IMR-90 (cell line): ENCODE measurements around the gene PTPRC. TPM values are rescaled to one million over a fixed set of nuclear protein-coding genes. Genes with fewer than 3 reads are reported as not detected.

ENCODE experiments used
- ATAC-seq: fragments of 200-7000 bp; cut with Tn5 transposase; 2 replicates; pipeline ENCODE4 v1.9.1; 2020; ENCODE audit warnings: low read depth, mild to moderate bottlenecking, moderate library complexity
- BruUV-seq: library from RNA; stranded (reverse); fragments of 400-500 nt; replicated peaks from 2 replicates; lab custom pipeline; 2021; lab: Mats Ljungman, UMichigan
- CTCF ChIA-PET: fragments of 300-600 bp; formaldehyde crosslinking; extraction: SDS; loops from one replicate; lab custom pipeline; 2021; ENCODE audit warnings: antibody characterized with exemption; lab: Yijun Ruan, JAX
- POLR2A ChIA-PET: fragments of 300-600 bp; sonication (Branson Sonifier 250); formaldehyde crosslinking; loops from one replicate; lab custom pipeline; 2022; ENCODE audit warnings: antibody characterized with exemption; ENCODE audit not compliant: unreplicated experiment; lab: Charles Lee
- DNase-seq: peaks from one replicate; pipeline ENCODE4 v3.0.0; 2013
- H2AFZ ChIP-seq: replicated peaks from 2 replicates; pipeline ENCODE3; 2013; ENCODE audit warnings: low read length, mild to moderate bottlenecking; ENCODE audit not compliant: poor library complexity
- H2AK5ac ChIP-seq: 2 replicates; pipeline ENCODE4 v1.6.1; 2013; ENCODE audit warnings: low read depth, low read length, inconsistent platforms
- H2AK9ac ChIP-seq: replicated peaks from 2 replicates; pipeline ENCODE3; 2013; ENCODE audit warnings: mild to moderate bottlenecking, low read depth, low read length, moderate library complexity; ENCODE audit not compliant: poor library complexity
- H2BK120ac ChIP-seq: 2 replicates; pipeline ENCODE4 v1.6.1; 2013; ENCODE audit warnings: low read depth, low read length, inconsistent platforms
- H2BK15ac ChIP-seq: 3 replicates; pipeline ENCODE4 v1.6.1; 2013; ENCODE audit warnings: low read depth, low read length, inconsistent platforms
- H2BK20ac ChIP-seq: 2 replicates; pipeline ENCODE4 v1.6.1; 2013; ENCODE audit warnings: low read depth, mild to moderate bottlenecking, inconsistent platforms, low read length, moderate library complexity
- H2BK5ac ChIP-seq: 2 replicates; pipeline ENCODE4 v1.6.1; 2013; ENCODE audit warnings: mild to moderate bottlenecking, low read depth, low read length, inconsistent platforms; ENCODE audit not compliant: poor library complexity, severe bottlenecking
- H3K14ac ChIP-seq: replicated peaks from 2 replicates; pipeline ENCODE4 v1.6.1; 2013; ENCODE audit warnings: low read depth, low read length, inconsistent platforms
- H3K18ac ChIP-seq: 2 replicates; pipeline ENCODE4 v1.6.1; 2013; ENCODE audit warnings: low read depth, low read length, control low read depth
- H3K23ac ChIP-seq: 2 replicates; pipeline ENCODE4 v1.6.1; 2013; ENCODE audit warnings: low read depth, low read length, inconsistent platforms
- H3K27ac ChIP-seq: 2 replicates; pipeline ENCODE4 v1.5.1; 2013; ENCODE audit warnings: mild to moderate bottlenecking, control low read depth, low read length; ENCODE audit not compliant: insufficient read depth
- H3K27me3 ChIP-seq: 2 replicates; pipeline ENCODE4 v1.6.1; 2013; ENCODE audit warnings: low read length; ENCODE audit not compliant: control insufficient read depth, insufficient read depth
- H3K36me3 ChIP-seq: 2 replicates; pipeline ENCODE4 v1.6.1; 2013; ENCODE audit warnings: low read length, mixed read lengths; ENCODE audit not compliant: control insufficient read depth, insufficient read depth
- H3K4ac ChIP-seq: 2 replicates; pipeline ENCODE4 v1.6.1; 2013; ENCODE audit warnings: low read depth, low read length, inconsistent platforms
- H3K4me1 ChIP-seq: 2 replicates; pipeline ENCODE4 v1.6.1; 2013; ENCODE audit warnings: low read length, mixed read lengths; ENCODE audit not compliant: control insufficient read depth, insufficient read depth
- H3K4me2 ChIP-seq: 2 replicates; pipeline ENCODE4 v1.6.1; 2013; ENCODE audit warnings: low read depth, mild to moderate bottlenecking, control low read depth, low read length, moderate library complexity
- H3K4me3 ChIP-seq: 2 replicates; pipeline ENCODE4 v1.5.1; 2013; ENCODE audit warnings: low read depth, mild to moderate bottlenecking, control low read depth, low read length, moderate library complexity; ENCODE audit not compliant: insufficient read depth
- H3K56ac ChIP-seq: 2 replicates; pipeline ENCODE4 v1.6.1; 2013; ENCODE audit warnings: low read length, inconsistent platforms; ENCODE audit not compliant: insufficient read depth; ENCODE audit errors: extremely low read depth
- H3K79me1 ChIP-seq, 2 experiments: 2 replicates each; pipeline ENCODE4 v1.6.1; 2013; ENCODE audit warnings: low read length in 2 of 2, inconsistent platforms in 1 of 2, low read depth in 1 of 2
- H3K9ac ChIP-seq: 2 replicates; pipeline ENCODE4 v1.6.1; 2013; ENCODE audit warnings: low read depth, low read length, control low read depth
- H3K9me1 ChIP-seq: 2 replicates; pipeline ENCODE4 v1.6.1; 2013; ENCODE audit warnings: low read length, inconsistent platforms; ENCODE audit not compliant: insufficient read depth
- H3K9me3 ChIP-seq: 2 replicates; pipeline ENCODE4 v1.6.1; 2013; ENCODE audit warnings: low read length; ENCODE audit not compliant: control insufficient read depth, insufficient read depth
- H4K20me1 ChIP-seq: 2 replicates; pipeline ENCODE4 v1.6.1; 2013; ENCODE audit warnings: low read length, inconsistent platforms; ENCODE audit not compliant: insufficient read depth
- H4K5ac ChIP-seq: 2 replicates; pipeline ENCODE4 v1.6.1; 2013; ENCODE audit warnings: mild to moderate bottlenecking, low read depth, low read length, control low read depth
- H4K8ac ChIP-seq, 2 experiments: 2 replicates each; pipeline ENCODE4 v1.6.1; 2013; ENCODE audit warnings: low read depth in 2 of 2, low read length in 2 of 2, control low read depth in 1 of 2, inconsistent platforms in 1 of 2
- H4K91ac ChIP-seq: 2 replicates; pipeline ENCODE4 v1.6.1; 2013; ENCODE audit warnings: low read depth, low read length, inconsistent platforms; ENCODE audit not compliant: insufficient read depth
- BHLHE40 ChIP-seq: fragments of 150-350 bp; IDR thresholded peaks from 2 replicates; pipeline ENCODE4 v1.6.1; 2016; ENCODE audit warnings: mild to moderate bottlenecking, low read depth, low read length
- CHD1 ChIP-seq: IDR thresholded peaks from 2 replicates; pipeline ENCODE4 v1.6.1; 2012; ENCODE audit warnings: low read depth, low read length, improper control_type of control experiment
- CTCF ChIP-seq: conservative IDR thresholded peaks from 2 replicates; pipeline ENCODE4 v1.5.1; 2012; ENCODE audit warnings: mild to moderate bottlenecking, low read depth, low read length, improper control_type of control experiment
- MAFK ChIP-seq: IDR thresholded peaks from 2 replicates; pipeline ENCODE4 v1.6.1; 2012; ENCODE audit warnings: low read depth, low read length, improper control_type of control experiment
- MAZ ChIP-seq: IDR thresholded peaks from 2 replicates; pipeline ENCODE4 v1.6.1; 2012; ENCODE audit warnings: low read depth, mild to moderate bottlenecking, low read length, improper control_type of control experiment, moderate library complexity, borderline replicate concordance
- MXI1 ChIP-seq: IDR thresholded peaks from 2 replicates; pipeline ENCODE4 v1.6.1; 2012; ENCODE audit warnings: low read depth, mild to moderate bottlenecking, low read length, moderate library complexity, borderline replicate concordance
- POLR2A ChIP-seq: IDR thresholded peaks from 2 replicates; pipeline ENCODE4 v1.6.1; 2012; ENCODE audit warnings: mild to moderate bottlenecking, low read depth, low read length
- RAD21 ChIP-seq: IDR thresholded peaks from 2 replicates; pipeline ENCODE4 v1.6.1; 2012; ENCODE audit warnings: low read length, improper control_type of control experiment
- RFX5 ChIP-seq: IDR thresholded peaks from 2 replicates; pipeline ENCODE4 v1.8.0; 2012; ENCODE audit warnings: low read depth, mild to moderate bottlenecking, low read length, moderate library complexity
- SMC3 ChIP-seq: fragments of 150-350 bp; IDR thresholded peaks from 2 replicates; pipeline ENCODE4 v1.6.1; 2016; ENCODE audit warnings: low read depth, mild to moderate bottlenecking, antibody characterized with exemption, low read length, moderate library complexity
- USF2 ChIP-seq: fragments of 150-350 bp; IDR thresholded peaks from 2 replicates; pipeline ENCODE4 v1.6.1; 2017; ENCODE audit warnings: mild to moderate bottlenecking, antibody characterized with exemption, low read length, low read depth
- WGBS, 2 experiments: methylation state at CpG; one replicate each; pipeline versions ENCODE4 v1.1.5 to v1.1.7; 2013; ENCODE audit warnings: missing lambda C conversion rate in 2 of 2; ENCODE audit not compliant: insufficient read length in 1 of 2; ENCODE audit errors: extremely low coverage in 2 of 2; 5-methylcytosine and 5-hydroxymethylcytosine counted together
- dilution Hi-C: fragments of 300-500 bp; cut with HindIII; formaldehyde crosslinking; loops from one replicate; pipeline ENCODE4 v1.14.3; 2018; ENCODE audit warnings: low sequenced_read_pairs; ENCODE audit not compliant: unreplicated experiment
- in situ Hi-C: fragments of 300-500 bp; cut with MboI; formaldehyde crosslinking; loops from 3 replicates; pipeline ENCODE4 v1.14.3; 2019; ENCODE audit warnings: low sequenced_read_pairs, inconsistent platforms, mixed read lengths
- intact Hi-C: fragments of 100-400 bp; cut with micrococcal nuclease; formaldehyde crosslinking; loops from 2 replicates; pipeline ENCODE4 v1.10.0; 2022
- polyA plus RNA-seq, 3 experiments: library from polyadenylated mRNA; depleted of rRNA; stranded (reverse); fragments of >200 nt; gene quantifications; 2 replicates each; pipeline ENCODE4 v1.2.3, GENCODE V29; 2012; ENCODE audit warnings: low replicate concordance in 1 of 3
- total RNA-seq: library from RNA; depleted of rRNA; stranded (reverse); fragments of >200 nt; gene quantifications from 2 replicates; pipeline ENCODE4 v1.2.3, GENCODE V29; 2012

PTPRC gene
- total and polyA plus RNA-seq, 2 of the 4 experiments (the other 2 are of a cell fraction), result not detected

DNA sequence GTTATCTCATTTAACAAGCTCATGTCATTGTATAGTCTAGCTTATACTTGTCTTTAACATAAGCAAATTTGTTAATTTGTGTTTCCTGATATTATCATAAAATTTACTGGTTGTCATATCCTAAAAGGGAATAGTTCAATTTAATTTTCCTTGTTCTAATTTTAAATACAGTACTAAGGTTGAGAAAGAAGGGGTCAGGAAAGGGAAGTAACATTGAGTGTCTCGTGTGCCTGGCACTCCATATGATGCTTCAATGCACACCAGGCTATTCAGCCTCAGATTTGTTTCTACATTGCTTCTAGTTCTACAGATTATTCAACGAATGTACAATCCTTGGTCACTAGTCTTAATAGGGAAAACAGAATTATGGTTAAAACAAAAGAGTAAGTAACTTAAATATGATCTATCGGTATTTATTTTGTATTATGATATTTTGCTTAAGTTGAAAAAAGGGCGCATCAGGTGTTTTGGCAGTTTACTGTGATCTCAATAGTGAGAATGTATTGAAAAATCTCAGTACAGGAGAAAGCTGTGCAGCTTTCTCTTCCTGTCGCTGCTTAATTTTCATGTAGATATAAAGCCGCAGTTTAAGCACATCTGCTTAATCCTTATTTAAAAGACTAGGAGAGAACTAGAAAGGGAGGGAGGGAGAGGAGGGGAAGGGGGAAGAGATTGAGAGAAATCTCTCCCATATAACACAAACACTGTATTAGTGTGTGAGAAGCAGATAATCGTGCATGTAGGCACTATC is 13.0 kb downstream of the PTPRC start:
- H3K9me3 ChIP-seq, result no peaks in the 10 kb centered on the region
- no peaks in the 10 kb centered on the region for H3K79me1 ChIP-seq
- in situ Hi-C loops, result no loop called here
- no peak for TF ChIP-seq RFX5
- no peak for TF ChIP-seq CHD1
- no peak for TF ChIP-seq BHLHE40
- no peak for TF ChIP-seq CTCF
- no peak for TF ChIP-seq RAD21
- TF ChIP-seq MAFK, result no peak
- no peak for TF ChIP-seq MAZ
- TF ChIP-seq SMC3, result no peak
- no peak for TF ChIP-seq USF2
- no peak for TF ChIP-seq MXI1
- TF ChIP-seq POLR2A, result no peak
- no peak overlapping the region for H2BK120ac ChIP-seq
- 0 out of 2 replicates have a peak overlapping the region, but pooled peaks have one; percentile 32 for H3K4ac ChIP-seq
- CTCF ChIA-PET, result interaction anchor here (0.5 kb wide), 1 partner anchor 89 kb away, joined by 3 read pairs; no protein-coding TSS in a partner anchor
- no peak overlapping the region for H3K4me3 ChIP-seq
- H2BK20ac ChIP-seq, result no peak overlapping the region
- peaks cover 4% of the 10 kb centered on the region; the same call in 1 of the 2 replicates for H3K9me1 ChIP-seq
- no TSS peak for BruUV-seq
- H4K8ac ChIP-seq, result no peak overlapping the region
- POLR2A ChIA-PET, result no interaction called here
- no peak overlapping the region for H2AK5ac ChIP-seq
- no peak overlapping the region for H3K4me2 ChIP-seq
- no peak overlapping the region for H3K27ac ChIP-seq
- dilution Hi-C loops, result no loop called here
- no peaks in the 10 kb centered on the region for H4K20me1 ChIP-seq
- H2AFZ ChIP-seq, result no peak overlapping the region
- H3K14ac ChIP-seq, result no peak overlapping the region
- H3K18ac ChIP-seq, result no peak overlapping the region; the same call in 1 of the 2 replicates
- intact Hi-C loops, result no loop called here
- no peak overlapping the region for H3K23ac ChIP-seq
- H3K27me3 ChIP-seq, result no peaks in the 10 kb centered on the region
- no peak overlapping the region for H2BK15ac ChIP-seq
- H4K5ac ChIP-seq, result no peak overlapping the region
- no peak overlapping the region for H4K91ac ChIP-seq
- no peak for DNase-seq
- no peak overlapping the region for H2AK9ac ChIP-seq
- ATAC-seq, result no peak
- H2BK5ac ChIP-seq, result no peak overlapping the region
- 100% methylated on average over 1 of the region's 7 CpGs; no CpG with 5 or more reads in 1 of the 2 experiments for WGBS, 2 experiments
- H3K4me1 ChIP-seq, result peaks cover 8% of the 10 kb centered on the region
- H3K36me3 ChIP-seq, result no peaks in the 10 kb centered on the region
- H3K9ac ChIP-seq, result no peak overlapping the region
- H3K56ac ChIP-seq, result no peak overlapping the region
